PC-9 (cell line): Measurements from ENCODE around the gene CTSW. TPM values are rescaled to one million over a fixed set of nuclear protein-coding genes. Genes with fewer than 3 reads are reported as not detected.

Experiments
- BruUV-seq: library from RNA; stranded (reverse); fragments of 400-500 nt; replicated peaks from 2 replicates; lab custom pipeline; 2021; lab: Mats Ljungman, UMichigan
- CTCF ChIA-PET: fragments of 300-600 bp; sonication (Branson Sonifier 250); formaldehyde crosslinking; loops from one replicate; lab custom pipeline; 2022; ENCODE audit warnings: antibody characterized with exemption; lab: Charles Lee
- POLR2A ChIA-PET: fragments of 300-600 bp; sonication (Branson Sonifier 250); formaldehyde crosslinking; loops from one replicate; lab custom pipeline; 2022; ENCODE audit warnings: antibody characterized with exemption; ENCODE audit not compliant: unreplicated experiment; lab: Charles Lee
- DNase-seq, 2 experiments: peaks; one replicate each; pipeline versions ENCODE4 v3.0.0 to v3.0.0-alpha.2; 2015 to 2022; ENCODE audit warnings: mixed read lengths in 1 of 2
- H2AFZ ChIP-seq: fragments of 200-600 bp; sonication (generic); 2 replicates; pipeline ENCODE4 v1.8.1; 2017; ENCODE audit warnings: antibody characterized with exemption
- H3F3A ChIP-seq: fragments of 200-600 bp; sonication (generic); 2 replicates; pipeline ENCODE4 v1.8.1; 2017; ENCODE audit warnings: antibody characterized with exemption, mild to moderate bottlenecking, low read depth; ENCODE audit not compliant: insufficient read depth
- H3K27ac ChIP-seq: fragments of 200-600 bp; sonication (generic); 2 replicates; pipeline ENCODE4 v1.6.1; 2016; ENCODE audit warnings: mixed run types
- H3K27me3 ChIP-seq: fragments of 200-600 bp; sonication (generic); 2 replicates; pipeline ENCODE4 v1.6.1; 2016; ENCODE audit warnings: low read depth, mixed run types; ENCODE audit not compliant: insufficient read depth
- H3K36me3 ChIP-seq: fragments of 200-600 bp; sonication (generic); 2 replicates; pipeline ENCODE4 v1.6.1; 2016; ENCODE audit warnings: low read depth, mixed run types
- H3K4me1 ChIP-seq: fragments of 200-600 bp; sonication (generic); replicated peaks from 2 replicates; pipeline ENCODE4 v1.6.1; 2016; ENCODE audit warnings: mixed run types; ENCODE audit not compliant: insufficient read depth
- H3K4me2 ChIP-seq: fragments of 200-600 bp; sonication (generic); 2 replicates; pipeline ENCODE4 v1.6.1; 2017; ENCODE audit warnings: mixed run types
- H3K4me3 ChIP-seq: fragments of 200-600 bp; sonication (generic); 2 replicates; pipeline ENCODE4 v1.6.1; 2016; ENCODE audit warnings: mixed run types
- H3K79me2 ChIP-seq: fragments of 200-600 bp; sonication (generic); 2 replicates; pipeline ENCODE4 v1.6.1; 2017; ENCODE audit warnings: low read depth, mixed run types
- H3K9me2 ChIP-seq: fragments of 200-600 bp; sonication (generic); 2 replicates; pipeline ENCODE4 v1.8.1; 2017; ENCODE audit warnings: mild to moderate bottlenecking; ENCODE audit not compliant: insufficient read depth
- H3K9me3 ChIP-seq: fragments of 200-600 bp; sonication (generic); 2 replicates; pipeline ENCODE4 v1.8.1; 2016; ENCODE audit warnings: low read depth; ENCODE audit not compliant: insufficient read depth
- H4K20me1 ChIP-seq: fragments of 200-600 bp; sonication (generic); 2 replicates; pipeline ENCODE4 v1.8.1; 2017; ENCODE audit not compliant: insufficient read depth
- CTCF ChIP-seq: fragments of 200-600 bp; sonication (generic); conservative IDR thresholded peaks from 2 replicates; pipeline ENCODE4 v1.6.1; 2017; ENCODE audit warnings: mixed run types, antibody characterized with exemption, mild to moderate bottlenecking, moderate library complexity
- EZH2 ChIP-seq: fragments of 200-600 bp; sonication (generic); IDR thresholded peaks from 2 replicates; pipeline ENCODE4 v1.8.0; 2017; ENCODE audit warnings: antibody characterized with exemption, low read depth
- intact Hi-C: fragments of 100-400 bp; cut with micrococcal nuclease; formaldehyde crosslinking; loops from one replicate; pipeline ENCODE4 v1.10.0; 2022; ENCODE audit not compliant: unreplicated experiment
- total RNA-seq: library from RNA; stranded (reverse); gene quantifications from 2 replicates; pipeline ENCODE4 v1.2.3, GENCODE V29; 2021

Gene CTSW
- total RNA-seq, 1 experiment from 2014 or later, result not detected

- no peak for DNase-seq
- peaks cover 64% of the 10 kb centered on the region for H3K79me2 ChIP-seq
- H2AFZ ChIP-seq, result no peak overlapping the region
- H3K9me2 ChIP-seq, result no peaks in the 10 kb centered on the region
- ChIA-PET POLR2A (interaction anchor here (0.6 to 3.2 kb wide), 3 partner anchors 23 to 100 kb away, joined by 3 to 25 read pairs (median 4); no protein-coding TSS in a partner anchor), CTCF (no interaction called here)
- peaks cover 45% of the 10 kb centered on the region for H4K20me1 ChIP-seq
- peak overlapping the region; percentile 98 for H3K4me2 ChIP-seq
- H3K36me3 ChIP-seq, result peaks cover 18% of the 10 kb centered on the region
- peaks cover 39% of the 10 kb centered on the region for H3K4me1 ChIP-seq
- TF ChIP-seq CTCF, result no peak
- TF ChIP-seq EZH2, result no peak
- BruUV-seq, result no TSS peak
- H3K9me3 ChIP-seq, result no peaks in the 10 kb centered on the region
- no peaks in the 10 kb centered on the region for H3K27me3 ChIP-seq
- H3F3A ChIP-seq, result peaks cover 93% of the 10 kb centered on the region
- peak overlapping the region; percentile 80; the same call in 1 of the 2 replicates for H3K4me3 ChIP-seq
- 0 out of 2 replicates have a peak overlapping the region, but pooled peaks have one; percentile 64 for H3K27ac ChIP-seq
- intact Hi-C loops, result no loop called here
These were observed 13.2 kb downstream of the CTSW start for GRCh38 chr11:65892661-65893317.

- TF ChIP-seq CTCF (no peak), EZH2 (no peak)
- CTCF ChIA-PET, result no interaction called here
- H3K27ac ChIP-seq, result no peak overlapping the region
These were observed 14.5 kb downstream of the CTSW start for GRCh38 chr11:65894034-65894591.

GRCh38 chr11:65895482-65895981 lies 15.9 kb downstream of the CTSW start:
- H3K27ac ChIP-seq, result peak overlapping the region; percentile 95
- peak overlapping the region; percentile 91 for H3K4me2 ChIP-seq
- TF ChIP-seq EZH2, result no peak
- TF ChIP-seq CTCF, result no peak
- no peak overlapping the region for H3K4me3 ChIP-seq
- H2AFZ ChIP-seq, result no peak overlapping the region
- no peak for DNase-seq
- peaks cover 33% of the 10 kb centered on the region for H3K4me1 ChIP-seq
- peaks cover 86% of the 10 kb centered on the region for H3K79me2 ChIP-seq
- no TSS peak for BruUV-seq
- H3K9me2 ChIP-seq, result no peaks in the 10 kb centered on the region
- no peaks in the 10 kb centered on the region for H3K9me3 ChIP-seq
- intact Hi-C loops, result no loop called here
- peaks cover 55% of the 10 kb centered on the region for H4K20me1 ChIP-seq
- CTCF ChIA-PET, result interaction anchor here (0.6 to 0.9 kb wide), 2 partner anchors 9 to 21 kb away, joined by 4 to 6 read pairs; no protein-coding TSS in a partner anchor
- peaks cover 83% of the 10 kb centered on the region for H3F3A ChIP-seq
- POLR2A ChIA-PET, result interaction anchor here (0.7 kb wide), 1 partner anchor 36 kb away, joined by 6 read pairs; no protein-coding TSS in a partner anchor
- H3K27me3 ChIP-seq, result no peaks in the 10 kb centered on the region
- peaks cover 27% of the 10 kb centered on the region for H3K36me3 ChIP-seq

More at GRCh38 chr11:65894034-65894591, 14.5 kb downstream of the CTSW start:
- 0 out of 2 replicates have a peak overlapping the region, but pooled peaks have one; percentile 16 for H3K4me2 ChIP-seq
- H3K27me3 ChIP-seq, result no peaks in the 10 kb centered on the region
- H3K9me2 ChIP-seq, result no peaks in the 10 kb centered on the region
- DNase-seq, result no peak
- H4K20me1 ChIP-seq, result peaks cover 55% of the 10 kb centered on the region
- no peaks in the 10 kb centered on the region for H3K9me3 ChIP-seq
- H3F3A ChIP-seq, result peaks cover 94% of the 10 kb centered on the region
- peaks cover 27% of the 10 kb centered on the region for H3K36me3 ChIP-seq
- H3K4me3 ChIP-seq, result no peak overlapping the region
- H2AFZ ChIP-seq, result no peak overlapping the region
- peaks cover 77% of the 10 kb centered on the region for H3K79me2 ChIP-seq
- H3K4me1 ChIP-seq, result peaks cover 44% of the 10 kb centered on the region
- POLR2A ChIA-PET, result interaction anchor here (0.6 kb wide), 1 partner anchor 784 kb away, joined by 4 read pairs; the partner anchor contains the start of gene RBM4B
- no TSS peak for BruUV-seq
- intact Hi-C loops, result no loop called here
